ENCODE results near the gene BAZ1B. TPM values are rescaled to one million over a fixed set of nuclear protein-coding genes. Genes with fewer than 3 reads are reported as not detected.
"Not testable (repeated sequence)": the region's sequence is repeated elsewhere in the genome, so short reads cannot be mapped to it uniquely, and the experiment has no call there.

The BAZ1B gene
- total RNA-seq, 3 donors from 2014 or later (not counting 1 experiment from before 2014, with no cell fraction given) = 50.1 to 61.9 (median 59.9) TPM

DNA sequence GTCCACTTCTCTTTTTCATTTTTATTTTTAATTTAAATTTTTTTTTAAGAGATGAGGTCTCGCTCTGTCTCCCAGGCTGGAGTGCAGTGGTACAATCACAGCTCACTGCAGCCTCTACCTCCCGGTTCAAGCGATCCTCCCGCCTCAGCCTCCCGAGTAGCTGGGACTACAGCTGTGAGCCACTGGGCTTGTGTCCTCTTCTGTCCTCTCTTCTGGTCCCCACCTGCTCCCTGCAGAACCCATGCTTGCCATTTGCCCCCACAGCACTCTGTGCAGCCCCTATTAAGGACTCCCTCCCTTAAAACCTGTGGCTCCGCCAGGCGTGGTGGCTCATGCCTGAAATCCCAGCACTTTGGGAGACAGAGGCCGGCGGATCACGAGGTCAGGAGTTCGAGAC lies 97.6 kb downstream of the BAZ1B start:
- DNase-seq (no peak), ATAC-seq (no peak)
- H3K36me3 ChIP-seq (ENCODE audit: control insufficient read depth, insufficient read depth, low read length) = no peaks in the 10 kb centered on the region
- H3K4me1 ChIP-seq (ENCODE audit: control insufficient read depth, insufficient read depth, low read length) = no peaks in the 10 kb centered on the region
- Mint-ChIP-seq H3K36me3 (no peaks in the 10 kb centered on the region), H3K27me3 (ENCODE audit: low read depth in 2 of 2) (peaks cover 0 to 9% of the 10 kb centered on the region in 2 donors), H3K27ac (no peak overlapping the region), H3K9me3 (no peaks in the 10 kb centered on the region), H3K4me1 (no peaks in the 10 kb centered on the region), H3K4me3 (no peak overlapping the region)
- no peak overlapping the region for H3K27ac ChIP-seq (ENCODE audit: low read length)
- no peak overlapping the region for H3K4me3 ChIP-seq (ENCODE audit: low read length)
- no peaks in the 10 kb centered on the region for H3K27me3 ChIP-seq (ENCODE audit: control insufficient read depth, insufficient read depth, low read length)
- intact Hi-C loops (cut with micrococcal nuclease) = no loop called here
- no peak for TF ChIP-seq CTCF (IDR thresholded peaks at IDR 0.05)
- no peaks in the 10 kb centered on the region for H3K9me3 ChIP-seq (ENCODE audit: control insufficient read depth, insufficient read depth, low read length)
- WGBS (ENCODE audit: insufficient coverage) = 91% methylated on average over 11 of the region's 11 CpGs

DNA sequence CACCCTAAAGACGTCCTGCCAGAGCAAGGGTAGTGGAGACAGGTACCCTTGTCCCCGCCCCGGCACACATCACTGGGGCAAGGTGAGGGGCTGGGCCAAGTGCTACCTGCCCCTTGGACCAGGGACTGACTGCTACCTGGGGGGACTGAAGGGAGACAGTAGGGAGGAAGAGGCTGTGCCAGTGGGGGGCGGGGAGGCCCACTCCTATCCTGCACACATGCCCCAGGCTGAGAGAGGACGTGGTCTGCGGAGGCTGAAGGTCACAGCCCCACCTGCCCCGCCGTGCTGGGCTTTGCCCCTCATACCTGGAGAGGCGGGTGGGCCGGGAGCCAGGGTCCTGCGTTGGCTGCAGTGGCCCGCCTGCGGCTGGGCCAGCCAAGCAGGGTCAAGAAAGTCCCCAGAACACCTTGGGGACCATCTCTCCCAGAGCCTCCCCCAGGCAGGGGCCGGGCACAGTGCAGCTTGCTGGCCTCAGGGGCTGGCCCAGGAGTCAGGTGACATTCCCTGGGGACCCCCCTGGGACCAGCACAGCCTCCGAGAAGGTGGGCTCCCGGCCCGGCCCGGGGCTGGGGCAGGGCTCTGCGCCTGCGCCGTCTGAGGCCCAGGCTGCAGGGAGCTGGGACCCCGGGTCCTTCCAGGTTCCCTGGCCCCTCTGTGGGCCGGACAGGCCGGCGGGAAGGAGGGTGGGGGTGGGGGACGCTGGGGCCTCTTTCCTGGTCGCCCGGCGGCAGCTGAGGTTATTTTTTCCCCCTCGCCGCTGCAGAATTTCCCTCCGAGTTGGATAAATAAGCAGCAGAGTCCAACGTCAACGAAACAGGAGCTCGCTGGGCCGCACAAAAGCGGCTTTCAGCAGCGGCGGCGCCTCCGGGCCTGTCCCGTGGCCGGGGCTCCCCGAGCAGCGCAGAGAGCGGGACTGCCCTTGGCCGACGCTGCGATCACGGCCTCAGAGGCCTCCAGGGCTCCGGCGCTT lies 98.3 kb downstream of the BAZ1B start:
- DNase-seq (no peak), ATAC-seq (no peak)
- no peaks in the 10 kb centered on the region for H3K27me3 ChIP-seq (ENCODE audit: control insufficient read depth, insufficient read depth, low read length)
- H3K9me3 Mint-ChIP-seq = no peaks in the 10 kb centered on the region
- no peak overlapping the region for H3K27ac ChIP-seq (ENCODE audit: low read length)
- H3K36me3 Mint-ChIP-seq = no peaks in the 10 kb centered on the region
- no peaks in the 10 kb centered on the region for H3K4me1 ChIP-seq (ENCODE audit: control insufficient read depth, insufficient read depth, low read length)
- H3K4me3 Mint-ChIP-seq = no peak overlapping the region
- no peak overlapping the region for H3K27ac Mint-ChIP-seq
- no peak overlapping the region for H3K4me3 ChIP-seq (ENCODE audit: low read length)
- no peaks in the 10 kb centered on the region for H3K9me3 ChIP-seq (ENCODE audit: control insufficient read depth, insufficient read depth, low read length)
- TF ChIP-seq CTCF (IDR thresholded peaks at IDR 0.05) = no peak
- no peaks in the 10 kb centered on the region for H3K4me1 Mint-ChIP-seq
- no peaks in the 10 kb centered on the region for H3K36me3 ChIP-seq (ENCODE audit: control insufficient read depth, insufficient read depth, low read length)
- WGBS (ENCODE audit: insufficient coverage) = 47% methylated on average over 49 of the region's 52 CpGs
- intact Hi-C loops (cut with micrococcal nuclease) = no loop called here
- peaks cover 0 to 9% of the 10 kb centered on the region in 2 donors for H3K27me3 Mint-ChIP-seq (ENCODE audit: low read depth in 2 of 2)

DNA sequence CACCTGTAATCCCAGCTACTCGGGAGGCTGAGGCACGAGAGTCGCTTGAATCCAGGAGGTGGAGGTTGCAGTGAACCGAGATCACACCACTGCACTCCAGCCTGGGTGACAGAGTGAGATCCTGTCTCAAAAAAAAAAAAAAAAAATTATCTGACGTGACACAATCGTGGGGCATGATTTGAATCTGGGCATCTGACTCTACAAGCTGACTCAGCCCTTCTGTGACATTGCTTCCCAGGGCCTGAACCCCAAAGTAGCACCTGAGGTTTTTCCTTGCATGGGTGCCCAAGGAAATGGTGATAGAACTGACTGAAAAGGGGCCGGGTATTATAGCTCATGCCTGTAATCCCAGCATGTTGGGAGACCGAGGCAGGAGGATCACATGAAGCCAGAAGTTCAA lies 101.5 kb downstream of the BAZ1B start:
- H3K27ac Mint-ChIP-seq; H3K4me1 Mint-ChIP-seq; H3K27ac ChIP-seq (ENCODE audit: low read length); H3K27me3 ChIP-seq (ENCODE audit: control insufficient read depth, insufficient read depth, low read length); H3K9me3 Mint-ChIP-seq; H3K36me3 Mint-ChIP-seq; DNase-seq; H3K27me3 Mint-ChIP-seq (ENCODE audit: low read depth in 2 of 2); intact Hi-C loops (cut with micrococcal nuclease); H3K4me3 Mint-ChIP-seq; ATAC-seq; H3K9me3 ChIP-seq (ENCODE audit: control insufficient read depth, insufficient read depth, low read length); H3K4me3 ChIP-seq (ENCODE audit: low read length); H3K36me3 ChIP-seq (ENCODE audit: control insufficient read depth, insufficient read depth, low read length); H3K4me1 ChIP-seq (ENCODE audit: control insufficient read depth, insufficient read depth, low read length): not testable (repeated sequence)
- 80% methylated on average over 8 of the region's 8 CpGs for WGBS (ENCODE audit: insufficient coverage)

- not testable (repeated sequence) for H3K27ac Mint-ChIP-seq, H3K36me3 Mint-ChIP-seq, DNase-seq
These were observed 102.1 kb downstream of the BAZ1B start for GRCh38 chr7:73420016-73420415.

More at GRCh38 chr7:73420016-73420415, 102.1 kb downstream of the BAZ1B start:
- H3K4me3 ChIP-seq (ENCODE audit: low read length); H3K27ac ChIP-seq (ENCODE audit: low read length); ATAC-seq; H3K27me3 Mint-ChIP-seq (ENCODE audit: low read depth in 2 of 2); intact Hi-C loops (cut with micrococcal nuclease); H3K9me3 Mint-ChIP-seq; H3K4me3 Mint-ChIP-seq; H3K4me1 Mint-ChIP-seq; H3K27me3 ChIP-seq (ENCODE audit: control insufficient read depth, insufficient read depth, low read length); H3K36me3 ChIP-seq (ENCODE audit: control insufficient read depth, insufficient read depth, low read length); H3K9me3 ChIP-seq (ENCODE audit: control insufficient read depth, insufficient read depth, low read length); H3K4me1 ChIP-seq (ENCODE audit: control insufficient read depth, insufficient read depth, low read length): not testable (repeated sequence)
- WGBS (ENCODE audit: insufficient coverage) = 23% methylated on average over 7 of the region's 8 CpGs
